ENCODE data around the gene ST3GAL5.

GRCh38 chr2:85844486-85844885, 44.3 kb downstream of the ST3GAL5 start:
- no peak for TF ChIP-seq CTCF (conservative IDR thresholded peaks at IDR 0.05; ENCODE audit: low read depth in 2 of 2)
- TF ChIP-seq EZH2phosphoT487 (IDR thresholded peaks at IDR 0.05; ENCODE audit: unreplicated experiment), result no peak
- no peak for TF ChIP-seq POLR2AphosphoS5 (IDR thresholded peaks at IDR 0.05; ENCODE audit: low read depth)
- no peak for TF ChIP-seq ZNF331 (CRISPR knock-in tag; IDR thresholded peaks at IDR 0.05; ENCODE audit: low read depth)
- no peak for TF ChIP-seq CREB1 (CRISPR knock-in tag; IDR thresholded peaks at IDR 0.05; ENCODE audit: low read depth)
- TF ChIP-seq EZH2 (IDR thresholded peaks at IDR 0.05; ENCODE audit: low read depth, unreplicated experiment), result no peak
- TF ChIP-seq, protein P1, sequence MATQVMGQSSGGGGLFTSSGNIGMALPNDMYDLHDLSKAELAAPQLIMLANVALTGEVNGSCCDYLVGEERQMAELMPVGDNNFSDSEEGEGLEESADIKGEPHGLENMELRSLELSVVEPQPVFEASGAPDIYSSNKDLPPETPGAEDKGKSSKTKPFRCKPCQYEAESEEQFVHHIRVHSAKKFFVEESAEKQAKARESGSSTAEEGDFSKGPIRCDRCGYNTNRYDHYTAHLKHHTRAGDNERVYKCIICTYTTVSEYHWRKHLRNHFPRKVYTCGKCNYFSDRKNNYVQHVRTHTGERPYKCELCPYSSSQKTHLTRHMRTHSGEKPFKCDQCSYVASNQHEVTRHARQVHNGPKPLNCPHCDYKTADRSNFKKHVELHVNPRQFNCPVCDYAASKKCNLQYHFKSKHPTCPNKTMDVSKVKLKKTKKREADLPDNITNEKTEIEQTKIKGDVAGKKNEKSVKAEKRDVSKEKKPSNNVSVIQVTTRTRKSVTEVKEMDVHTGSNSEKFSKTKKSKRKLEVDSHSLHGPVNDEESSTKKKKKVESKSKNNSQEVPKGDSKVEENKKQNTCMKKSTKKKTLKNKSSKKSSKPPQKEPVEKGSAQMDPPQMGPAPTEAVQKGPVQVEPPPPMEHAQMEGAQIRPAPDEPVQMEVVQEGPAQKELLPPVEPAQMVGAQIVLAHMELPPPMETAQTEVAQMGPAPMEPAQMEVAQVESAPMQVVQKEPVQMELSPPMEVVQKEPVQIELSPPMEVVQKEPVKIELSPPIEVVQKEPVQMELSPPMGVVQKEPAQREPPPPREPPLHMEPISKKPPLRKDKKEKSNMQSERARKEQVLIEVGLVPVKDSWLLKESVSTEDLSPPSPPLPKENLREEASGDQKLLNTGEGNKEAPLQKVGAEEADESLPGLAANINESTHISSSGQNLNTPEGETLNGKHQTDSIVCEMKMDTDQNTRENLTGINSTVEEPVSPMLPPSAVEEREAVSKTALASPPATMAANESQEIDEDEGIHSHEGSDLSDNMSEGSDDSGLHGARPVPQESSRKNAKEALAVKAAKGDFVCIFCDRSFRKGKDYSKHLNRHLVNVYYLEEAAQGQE (IDR thresholded peaks at IDR 0.05; ENCODE audit: unreplicated experiment), result no peak
- TF ChIP-seq JUNB (IDR thresholded peaks at IDR 0.05; ENCODE audit: unreplicated experiment), result no peak
- no peak for TF ChIP-seq STAT1 (IDR thresholded peaks at IDR 0.05; ENCODE audit: unreplicated experiment)
- TF ChIP-seq ZNF114 (CRISPR knock-in tag; IDR thresholded peaks at IDR 0.05), result no peak
- TF ChIP-seq, protein P2, sequence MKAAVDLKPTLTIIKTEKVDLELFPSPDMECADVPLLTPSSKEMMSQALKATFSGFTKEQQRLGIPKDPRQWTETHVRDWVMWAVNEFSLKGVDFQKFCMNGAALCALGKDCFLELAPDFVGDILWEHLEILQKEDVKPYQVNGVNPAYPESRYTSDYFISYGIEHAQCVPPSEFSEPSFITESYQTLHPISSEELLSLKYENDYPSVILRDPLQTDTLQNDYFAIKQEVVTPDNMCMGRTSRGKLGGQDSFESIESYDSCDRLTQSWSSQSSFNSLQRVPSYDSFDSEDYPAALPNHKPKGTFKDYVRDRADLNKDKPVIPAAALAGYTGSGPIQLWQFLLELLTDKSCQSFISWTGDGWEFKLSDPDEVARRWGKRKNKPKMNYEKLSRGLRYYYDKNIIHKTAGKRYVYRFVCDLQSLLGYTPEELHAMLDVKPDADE (IDR thresholded peaks at IDR 0.05), result no peak

Data from GM23338 (cell line).